Calu3 (cell line): ENCODE measurements around the gene TBC1D22B. TPM values are rescaled to one million over a fixed set of nuclear protein-coding genes. Genes with fewer than 3 reads are reported as not detected.

Source experiments
- BruUV-seq: library from RNA; stranded (reverse); fragments of 400-500 nt; replicated peaks from 2 replicates; lab custom pipeline; 2021; lab: Mats Ljungman, UMichigan
- CTCF ChIA-PET: fragments of 300-600 bp; sonication (Branson Sonifier 250); formaldehyde crosslinking; loops from one replicate; lab custom pipeline; 2022; ENCODE audit warnings: antibody characterized with exemption; lab: Charles Lee
- DNase-seq: peaks from one replicate; pipeline ENCODE4 v3.0.0; 2022
- H3K27ac Mint-ChIP-seq: one replicate; pipeline ENCODE4 v1.8.0; 2022; ENCODE audit warnings: mixed read lengths; ENCODE audit not compliant: unreplicated experiment
- H3K27me3 Mint-ChIP-seq: one replicate; pipeline ENCODE4 v1.8.0; 2022; ENCODE audit warnings: mixed read lengths; ENCODE audit not compliant: unreplicated experiment
- H3K36me3 Mint-ChIP-seq: one replicate; pipeline ENCODE4 v1.8.0; 2022; ENCODE audit warnings: mild to moderate bottlenecking, moderate library complexity, mixed read lengths; ENCODE audit not compliant: insufficient read depth, unreplicated experiment
- H3K4me1 Mint-ChIP-seq: one replicate; pipeline ENCODE4 v1.8.0; 2022; ENCODE audit warnings: mild to moderate bottlenecking, low read depth, mixed read lengths; ENCODE audit not compliant: unreplicated experiment
- H3K4me3 Mint-ChIP-seq: one replicate; pipeline ENCODE4 v1.8.0; 2022; ENCODE audit warnings: mild to moderate bottlenecking, low read depth, moderate library complexity, mixed read lengths; ENCODE audit not compliant: unreplicated experiment
- H3K9me3 Mint-ChIP-seq: one replicate; pipeline ENCODE4 v1.8.0; 2022; ENCODE audit warnings: low read depth, mixed read lengths; ENCODE audit not compliant: unreplicated experiment
- CTCF ChIP-seq: fragments of 200-600 bp; IDR thresholded peaks from one replicate; pipeline ENCODE4 v1.8.0; 2022; ENCODE audit warnings: antibody characterized with exemption; ENCODE audit not compliant: unreplicated experiment
- intact Hi-C: fragments of 100-400 bp; cut with micrococcal nuclease; formaldehyde crosslinking; loops from one replicate; pipeline ENCODE4 v1.10.0; 2022; ENCODE audit not compliant: unreplicated experiment
- total RNA-seq: library from RNA; stranded (reverse); gene quantifications from 2 replicates; pipeline ENCODE4 v1.2.3, GENCODE V29; 2022

Gene TBC1D22B
- total RNA-seq, 1 experiment from 2014 or later, result 14.6 TPM

GRCh38 chr6:37316071-37316470 lies 58.5 kb downstream of the TBC1D22B start:
- CTCF ChIA-PET, result no interaction called here
- H3K27me3 Mint-ChIP-seq, result no peaks in the 10 kb centered on the region
- no peak overlapping the region for H3K4me3 Mint-ChIP-seq
- no TSS peak for BruUV-seq
- intact Hi-C loops, result no loop called here
- no peak for TF ChIP-seq CTCF
- H3K36me3 Mint-ChIP-seq, result peaks cover 14% of the 10 kb centered on the region
- no peaks in the 10 kb centered on the region for H3K9me3 Mint-ChIP-seq
- H3K4me1 Mint-ChIP-seq, result peaks cover 12% of the 10 kb centered on the region
- H3K27ac Mint-ChIP-seq, result no peak overlapping the region
- DNase-seq, result no peak

- no peak for TF ChIP-seq CTCF
- CTCF ChIA-PET, result no interaction called here
- no peak overlapping the region for H3K4me3 Mint-ChIP-seq
- intact Hi-C loops, result no loop called here
- no peaks in the 10 kb centered on the region for H3K27me3 Mint-ChIP-seq
- BruUV-seq, result no TSS peak
- peaks cover 12% of the 10 kb centered on the region for H3K4me1 Mint-ChIP-seq
- H3K9me3 Mint-ChIP-seq, result no peaks in the 10 kb centered on the region
- H3K36me3 Mint-ChIP-seq, result peaks cover 25% of the 10 kb centered on the region
- no peak overlapping the region for H3K27ac Mint-ChIP-seq
- DNase-seq, result no peak
These were observed 59.9 kb downstream of the TBC1D22B start for GRCh38 chr6:37317312-37318038.

- Mint-ChIP-seq H3K9me3 (no peaks in the 10 kb centered on the region), H3K4me1 (peaks cover 25% of the 10 kb centered on the region), H3K27me3 (no peaks in the 10 kb centered on the region), H3K36me3 (peaks cover 22% of the 10 kb centered on the region), H3K4me3 (no peak overlapping the region), H3K27ac (no peak overlapping the region)
- BruUV-seq, result no TSS peak
- no peak for DNase-seq
- CTCF ChIA-PET, result interaction anchor here (0.6 kb wide), 1 partner anchor 234 kb away, joined by 5 read pairs; no protein-coding TSS in a partner anchor
- intact Hi-C loops, result no loop called here
- TF ChIP-seq CTCF, result no peak
These were observed 61.6 kb downstream of the TBC1D22B start for GRCh38 chr6:37319156-37319555.

- intact Hi-C loops, result no loop called here
- no peaks in the 10 kb centered on the region for H3K9me3 Mint-ChIP-seq
- no TSS peak for BruUV-seq
- H3K27me3 Mint-ChIP-seq, result no peaks in the 10 kb centered on the region
- TF ChIP-seq CTCF, result no peak
- H3K36me3 Mint-ChIP-seq, result peaks cover 17% of the 10 kb centered on the region
- peaks cover 28% of the 10 kb centered on the region for H3K4me1 Mint-ChIP-seq
- CTCF ChIA-PET, result interaction anchor here (0.5 to 0.6 kb wide), 2 partner anchors 12 to 180 kb away, joined by 3 to 7 read pairs; no protein-coding TSS in a partner anchor
- H3K4me3 Mint-ChIP-seq, result no peak overlapping the region
- no peak overlapping the region for H3K27ac Mint-ChIP-seq
- DNase-seq, result no peak
These were observed 62.4 kb downstream of the TBC1D22B start for GRCh38 chr6:37319856-37320480.
